Progenitor cell of endocrine pancreas (in vitro differentiated cells): ENCODE results near the gene MS4A6A. TPM values are rescaled to one million over a fixed set of nuclear protein-coding genes. Genes with fewer than 3 reads are reported as not detected.

Experiments used
- DNase-seq: peaks from one replicate; pipeline ENCODE4 v3.0.0; 2021; ENCODE audit warnings: low spot score; ENCODE audit not compliant: unreplicated experiment
- H3K27ac Mint-ChIP-seq: 2 replicates; pipeline ENCODE4 v1.8.0; 2021; ENCODE audit warnings: mild to moderate bottlenecking, moderate library complexity, mixed read lengths
- H3K27me3 Mint-ChIP-seq: 2 replicates; pipeline ENCODE4 v1.8.0; 2021; ENCODE audit warnings: mixed read lengths
- H3K36me3 Mint-ChIP-seq: 2 replicates; pipeline ENCODE4 v1.8.0; 2022; ENCODE audit warnings: mixed read lengths; ENCODE audit not compliant: insufficient read depth
- H3K4me1 Mint-ChIP-seq: 2 replicates; pipeline ENCODE4 v1.8.0; 2021; ENCODE audit warnings: low read depth, mixed read lengths
- H3K4me3 Mint-ChIP-seq: 2 replicates; pipeline ENCODE4 v1.8.0; 2021; ENCODE audit warnings: low read depth, mild to moderate bottlenecking, moderate library complexity, mixed read lengths
- H3K9me3 Mint-ChIP-seq: 2 replicates; pipeline ENCODE4 v1.8.0; 2021; ENCODE audit warnings: low read depth, mixed read lengths
- CTCF ChIP-seq: fragments of 200-600 bp; sonication (generic); IDR thresholded peaks from one replicate; pipeline ENCODE4 v1.5.0; 2021; ENCODE audit warnings: antibody characterized with exemption, mild to moderate bottlenecking; ENCODE audit not compliant: unreplicated experiment
- total RNA-seq: library from RNA; stranded (reverse); gene quantifications from 2 replicates; pipeline ENCODE4 v1.2.1, GENCODE V29; 2021

MS4A6A gene
- total RNA-seq, 1 donor from 2014 or later: not detected

GRCh38 chr11:60214386-60214785 is 31.5 kb upstream of the MS4A6A start:
- TF ChIP-seq CTCF: no peak
- Mint-ChIP-seq H3K27ac (no peak overlapping the region), H3K4me3 (no peak overlapping the region), H3K4me1 (peaks cover 3% of the 10 kb centered on the region), H3K36me3 (no peaks in the 10 kb centered on the region), H3K9me3 (peaks cover 2% of the 10 kb centered on the region), H3K27me3 (no peaks in the 10 kb centered on the region)
- DNase-seq: no peak

GRCh38 chr11:60211206-60211605 is 28.3 kb upstream of the MS4A6A start:
- no peak for DNase-seq
- no peaks in the 10 kb centered on the region for H3K27me3 Mint-ChIP-seq
- no peaks in the 10 kb centered on the region for H3K36me3 Mint-ChIP-seq
- no peak overlapping the region for H3K4me3 Mint-ChIP-seq
- no peak overlapping the region for H3K27ac Mint-ChIP-seq
- peaks cover 3% of the 10 kb centered on the region for H3K4me1 Mint-ChIP-seq
- TF ChIP-seq CTCF: no peak
- no peaks in the 10 kb centered on the region for H3K9me3 Mint-ChIP-seq

- TF ChIP-seq CTCF: no peak
- Mint-ChIP-seq H3K27me3 (no peaks in the 10 kb centered on the region), H3K4me1 (peaks cover 3% of the 10 kb centered on the region), H3K4me3 (no peak overlapping the region), H3K36me3 (no peaks in the 10 kb centered on the region), H3K27ac (no peak overlapping the region), H3K9me3 (no peaks in the 10 kb centered on the region)
- no peak for DNase-seq
These were observed 27.1 kb upstream of the MS4A6A start for GRCh38 chr11:60209977-60210376.

- Mint-ChIP-seq H3K9me3 (no peaks in the 10 kb centered on the region), H3K36me3 (no peaks in the 10 kb centered on the region), H3K27ac (no peak overlapping the region), H3K4me3 (no peak overlapping the region), H3K4me1 (no peaks in the 10 kb centered on the region), H3K27me3 (no peaks in the 10 kb centered on the region)
- TF ChIP-seq CTCF: no peak
- no peak for DNase-seq
These were observed 26.1 kb upstream of the MS4A6A start for GRCh38 chr11:60208951-60209350.

GRCh38 chr11:60208146-60208895 is 25.4 kb upstream of the MS4A6A start:
- no peak for DNase-seq

More at GRCh38 chr11:60208146-60208895, 25.4 kb upstream of the MS4A6A start:
- no peak overlapping the region for H3K27ac Mint-ChIP-seq
- no peaks in the 10 kb centered on the region for H3K36me3 Mint-ChIP-seq
- no peaks in the 10 kb centered on the region for H3K4me1 Mint-ChIP-seq
- H3K4me3 Mint-ChIP-seq: no peak overlapping the region
- no peak for TF ChIP-seq CTCF
- H3K27me3 Mint-ChIP-seq: no peaks in the 10 kb centered on the region
- no peaks in the 10 kb centered on the region for H3K9me3 Mint-ChIP-seq
